Fibroblast of peridontal ligament (primary cell): ENCODE results near the gene FRS2.

Experiments used
- DNase-seq: peaks from one replicate; pipeline ENCODE4 v3.0.0-alpha.2; 2010; ENCODE audit errors: extremely low read depth

Gene FRS2

GRCh38 chr12:69464428-69464827, 5.8 kb upstream of the FRS2 start:
- DNase-seq: no peak

GRCh38 chr12:69466867-69467266, 3.3 kb upstream of the FRS2 start:
- no peak for DNase-seq

GRCh38 chr12:69467366-69467765, 2.8 kb upstream of the FRS2 start:
- peak; percentile 23 for DNase-seq

GRCh38 chr12:69468237-69469026, 1.8 kb upstream of the FRS2 start:
- DNase-seq: no peak

GRCh38 chr12:69469854-69470188, 367 bp upstream of the FRS2 start:
- no peak for DNase-seq

- no peak for DNase-seq
Observed at GRCh38 chr12:69471076-69471430, 865 bp downstream of the FRS2 start.

- no peak for DNase-seq
Observed at GRCh38 chr12:69471667-69472385, 1.6 kb downstream of the FRS2 start.

- DNase-seq: no peak
Observed at GRCh38 chr12:69473262-69473661, 3.1 kb downstream of the FRS2 start.

GRCh38 chr12:69474456-69474855, 4.3 kb downstream of the FRS2 start:
- DNase-seq: no peak

- DNase-seq: peak; percentile 68
Observed at GRCh38 chr12:69475237-69475975, 5.2 kb downstream of the FRS2 start.

- DNase-seq: peak; percentile 37
Observed at GRCh38 chr12:69476276-69477017, 6.3 kb downstream of the FRS2 start.

- DNase-seq: no peak
Observed at GRCh38 chr12:69479675-69480074, 9.5 kb downstream of the FRS2 start.

- no peak for DNase-seq
Observed at GRCh38 chr12:69480698-69481097, 10.5 kb downstream of the FRS2 start.

- DNase-seq: no peak
Observed at GRCh38 chr12:69481133-69481532, 10.9 kb downstream of the FRS2 start.

GRCh38 chr12:69483700-69484099, 13.5 kb downstream of the FRS2 start:
- no peak for DNase-seq

GRCh38 chr12:69484428-69484827, 14.2 kb downstream of the FRS2 start:
- DNase-seq: no peak

GRCh38 chr12:69490920-69491643, 20.9 kb downstream of the FRS2 start:
- DNase-seq: no peak

- DNase-seq: no peak
Observed at GRCh38 chr12:69492739-69493138, 22.6 kb downstream of the FRS2 start.

- DNase-seq: no peak
Observed at GRCh38 chr12:69495071-69495470, 24.9 kb downstream of the FRS2 start.

GRCh38 chr12:69497308-69498026, 27.3 kb downstream of the FRS2 start:
- peak; percentile 69 for DNase-seq

- peak; percentile 47 for DNase-seq
Observed at GRCh38 chr12:69500631-69501030, 30.4 kb downstream of the FRS2 start.
